Measurements from ENCODE around the gene LOXL3. TPM values are rescaled to one million over a fixed set of nuclear protein-coding genes. Genes with fewer than 3 reads are reported as not detected.
A peak's percentile ranks its signal among the peaks of the same experiment; 100 is the strongest.

The LOXL3 gene
- total RNA-seq, 1 donor from 2014 or later: 24.2 TPM

DNA sequence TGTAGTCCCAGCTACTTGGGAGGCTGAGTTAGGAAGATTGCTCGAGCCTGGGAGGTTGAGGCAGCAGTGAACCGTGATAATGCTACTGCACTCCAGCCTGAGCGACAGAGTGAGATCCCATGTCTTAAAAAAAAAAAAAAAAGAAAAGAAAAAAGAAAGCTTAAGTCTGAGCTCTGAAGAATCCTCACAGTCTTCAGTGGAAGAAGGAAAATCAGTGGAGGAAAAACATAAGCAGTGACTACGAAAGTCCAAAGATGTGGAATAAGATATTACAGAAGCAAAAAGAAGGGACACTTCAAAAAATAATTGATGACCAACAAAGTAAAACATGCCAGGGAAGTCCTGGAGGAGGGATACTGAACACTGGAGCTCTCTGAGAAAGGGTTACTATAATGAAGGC, 43.5 kb downstream of the LOXL3 start:
- Mint-ChIP-seq H3K27me3 (ENCODE audit: insufficient read depth, low read depth) (peaks cover 57% of the 10 kb centered on the region), H3K4me3 (no peak overlapping the region), H3K36me3 (peaks cover 11% of the 10 kb centered on the region), H3K4me1 (peaks cover 27% of the 10 kb centered on the region), H3K27ac (no peak overlapping the region), H3K9me3 (peaks cover 3% of the 10 kb centered on the region)
- H2AFZ ChIP-seq (replicated peaks): no peak overlapping the region
- H3K9me3 ChIP-seq (ENCODE audit: low read depth): no peaks in the 10 kb centered on the region
- peaks cover 22% of the 10 kb centered on the region for H4K20me1 ChIP-seq (ENCODE audit: low read depth)
- no peak for DNase-seq (ENCODE audit: low spot score)
- H3K4me1 ChIP-seq: peaks cover 27% of the 10 kb centered on the region
- peaks cover 82% of the 10 kb centered on the region for H3K27me3 ChIP-seq
- no peak overlapping the region for H3K27ac ChIP-seq
- H3K9ac ChIP-seq: no peak overlapping the region
- H3F3A ChIP-seq (ENCODE audit: low read depth): peaks cover 52% of the 10 kb centered on the region
- no peaks in the 10 kb centered on the region for H3K36me3 ChIP-seq
- peaks cover 13% of the 10 kb centered on the region for H3K79me2 ChIP-seq (ENCODE audit: low read depth)
- TF ChIP-seq CTCF (IDR thresholded peaks at IDR 0.05) (no peak), EZH2phosphoT487 (IDR thresholded peaks at IDR 0.05) (no peak), EZH2 (IDR thresholded peaks at IDR 0.05) (no peak)
- no peak overlapping the region for H3K4me2 ChIP-seq
- H3K4me3 ChIP-seq: no peak overlapping the region

- Mint-ChIP-seq H3K9me3 (peaks cover 3% of the 10 kb centered on the region), H3K27ac (no peak overlapping the region), H3K36me3 (peaks cover 21% of the 10 kb centered on the region), H3K4me1 (peaks cover 31% of the 10 kb centered on the region), H3K27me3 (ENCODE audit: insufficient read depth, low read depth) (peaks cover 71% of the 10 kb centered on the region), H3K4me3 (peak overlapping the region; percentile 99)
- Histone ChIP-seq H3K4me1 (peaks cover 14% of the 10 kb centered on the region), H3K36me3 (no peaks in the 10 kb centered on the region), H4K20me1 (ENCODE audit: low read depth) (peaks cover under 1% of the 10 kb centered on the region), H3K9me3 (ENCODE audit: low read depth) (no peaks in the 10 kb centered on the region), H3K9ac (no peak overlapping the region), H3K4me2 (peak overlapping the region; percentile 89), H3K27me3 (peaks cover 82% of the 10 kb centered on the region), H3K27ac (no peak overlapping the region), H3F3A (ENCODE audit: low read depth) (peaks cover 39% of the 10 kb centered on the region), H3K4me3 (peak overlapping the region; percentile 69), H3K79me2 (ENCODE audit: low read depth) (peaks cover 13% of the 10 kb centered on the region), H2AFZ (replicated peaks) (peak overlapping the region; percentile 94)
- TF ChIP-seq EZH2phosphoT487 (IDR thresholded peaks at IDR 0.05) (no peak), CTCF (IDR thresholded peaks at IDR 0.05) (no peak), EZH2 (IDR thresholded peaks at IDR 0.05) (peak; percentile 52)
- DNase-seq (ENCODE audit: low spot score): peak; percentile 56
Measured at GRCh38 chr2:74507926-74508520, 45.7 kb downstream of the LOXL3 start.

DNA sequence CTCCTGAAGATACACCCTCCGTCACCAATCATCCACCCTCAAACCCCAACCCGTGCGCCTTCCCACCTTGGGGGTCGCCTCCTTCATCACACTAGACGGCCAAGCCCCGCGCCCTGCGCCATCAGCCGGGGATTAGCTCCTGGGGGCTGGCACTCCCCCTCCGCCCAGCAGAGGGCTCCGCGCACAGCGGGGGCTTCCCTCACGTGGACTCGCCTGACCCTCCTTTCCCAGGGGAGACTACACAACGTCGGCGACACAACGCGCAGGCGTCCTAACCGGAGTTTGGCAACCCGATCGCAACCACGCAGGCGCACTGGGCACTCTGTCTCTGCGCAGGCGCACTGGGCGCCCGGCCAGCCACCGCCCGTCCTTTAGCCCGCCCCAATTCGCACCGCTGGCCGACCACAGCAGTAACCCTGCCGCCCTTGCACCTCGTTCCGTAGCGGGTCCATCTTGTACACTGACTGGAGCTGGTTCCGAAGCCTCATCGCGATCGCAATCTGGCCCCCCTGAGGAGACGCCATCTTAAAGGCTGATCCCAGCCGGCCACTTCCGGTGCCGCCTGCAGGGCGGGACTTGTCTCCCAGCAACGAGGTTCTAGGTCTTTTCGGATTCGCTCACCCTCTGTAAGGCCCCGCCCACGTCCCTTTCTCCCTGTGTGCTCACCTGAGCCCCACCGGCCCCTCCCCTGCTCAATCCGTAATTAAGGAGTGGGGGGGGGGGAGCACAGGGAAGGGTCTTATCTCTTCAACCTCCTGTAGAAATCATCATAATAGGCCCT, 46.4 kb downstream of the LOXL3 start, which contains the start of gene PCGF1:
Gene PCGF1 (minus strand): TSS at position 551 of the 781 bp plus-strand sequence. CDS start 27 bp downstream, at position 524.
- H3K4me1 ChIP-seq: peaks cover 13% of the 10 kb centered on the region
- TF ChIP-seq EZH2phosphoT487 (IDR thresholded peaks at IDR 0.05) (no peak), CTCF (IDR thresholded peaks at IDR 0.05) (peak; percentile 51)

More for the DNA sequence above, 46.4 kb downstream of the LOXL3 start, which contains the start of gene PCGF1:
- peaks cover 13% of the 10 kb centered on the region for H3K79me2 ChIP-seq (ENCODE audit: low read depth)
- Mint-ChIP-seq H3K4me1 (peaks cover 30% of the 10 kb centered on the region), H3K36me3 (peaks cover 21% of the 10 kb centered on the region), H3K9me3 (peaks cover 3% of the 10 kb centered on the region), H3K4me3 (peak within 1 kb of the TSS; percentile 99), H3K27me3 (ENCODE audit: insufficient read depth, low read depth) (peaks cover 70% of the 10 kb centered on the region), H3K27ac (peak within 1 kb of the TSS; percentile 100)
- H2AFZ ChIP-seq (replicated peaks): peak within 1 kb of the TSS; percentile 94
- H3K27me3 ChIP-seq: peaks cover 82% of the 10 kb centered on the region
- H3K4me3 ChIP-seq: peak within 1 kb of the TSS; percentile 69
- no peaks in the 10 kb centered on the region for H4K20me1 ChIP-seq (ENCODE audit: low read depth)
- peak within 1 kb of the TSS; percentile 23 for H3K27ac ChIP-seq
- H3F3A ChIP-seq (ENCODE audit: low read depth): peaks cover 33% of the 10 kb centered on the region
- peak; percentile 99 for DNase-seq (ENCODE audit: low spot score)
- no peaks in the 10 kb centered on the region for H3K9me3 ChIP-seq (ENCODE audit: low read depth)
- H3K9ac ChIP-seq: peak within 1 kb of the TSS; percentile 48
- H3K36me3 ChIP-seq: no peaks in the 10 kb centered on the region
- H3K4me2 ChIP-seq: peak within 1 kb of the TSS; percentile 89
